HG02840 (cell line): Measurements from ENCODE around the gene B4GALNT3.

Experiments
- ATAC-seq: cut with Tn5 transposase; IDR thresholded peaks from one replicate; pipeline ENCODE4 v1.9.1; 2021; ENCODE audit warnings: mild to moderate bottlenecking, moderate library complexity, moderate number of reproducible peaks; ENCODE audit not compliant: unreplicated experiment, low FRiP score

The B4GALNT3 gene

DNA sequence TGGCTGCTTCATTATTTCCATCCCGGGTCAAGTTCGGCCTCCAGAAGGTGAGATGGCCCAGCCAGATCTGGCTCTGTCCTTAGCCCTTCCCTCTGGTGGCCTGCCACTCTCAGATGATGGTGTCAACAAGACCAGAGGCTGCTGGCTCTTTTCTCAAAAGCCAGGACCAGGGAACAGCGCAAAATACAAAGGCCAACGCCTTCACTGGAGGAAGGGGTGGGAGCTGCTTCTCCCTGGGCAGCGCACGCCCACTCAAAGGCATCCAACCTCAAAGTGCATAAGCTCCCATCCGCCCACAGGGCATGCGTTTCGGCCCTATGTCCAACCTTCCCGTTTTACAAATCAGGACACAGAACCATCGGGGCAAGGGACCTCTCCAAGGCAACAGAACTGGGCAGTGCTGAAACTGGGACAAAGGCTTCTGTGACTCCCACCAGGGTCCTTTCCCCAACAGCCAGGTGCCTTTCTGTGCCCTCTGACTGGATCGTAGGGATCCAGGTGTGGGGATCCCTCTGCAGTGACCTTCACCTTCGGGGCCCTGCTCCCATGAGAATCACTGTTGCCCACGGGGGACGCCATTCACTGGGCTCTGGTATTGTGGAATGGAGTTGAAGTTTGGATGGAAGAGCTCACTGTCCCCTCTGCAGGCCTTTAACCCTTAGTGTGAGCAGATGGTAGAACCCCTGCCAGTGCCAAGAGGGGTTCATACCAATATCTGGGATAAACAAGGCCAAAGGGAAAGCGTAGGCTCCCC lies 126.8 kb downstream of the B4GALNT3 start:
- no peak for ATAC-seq

DNA sequence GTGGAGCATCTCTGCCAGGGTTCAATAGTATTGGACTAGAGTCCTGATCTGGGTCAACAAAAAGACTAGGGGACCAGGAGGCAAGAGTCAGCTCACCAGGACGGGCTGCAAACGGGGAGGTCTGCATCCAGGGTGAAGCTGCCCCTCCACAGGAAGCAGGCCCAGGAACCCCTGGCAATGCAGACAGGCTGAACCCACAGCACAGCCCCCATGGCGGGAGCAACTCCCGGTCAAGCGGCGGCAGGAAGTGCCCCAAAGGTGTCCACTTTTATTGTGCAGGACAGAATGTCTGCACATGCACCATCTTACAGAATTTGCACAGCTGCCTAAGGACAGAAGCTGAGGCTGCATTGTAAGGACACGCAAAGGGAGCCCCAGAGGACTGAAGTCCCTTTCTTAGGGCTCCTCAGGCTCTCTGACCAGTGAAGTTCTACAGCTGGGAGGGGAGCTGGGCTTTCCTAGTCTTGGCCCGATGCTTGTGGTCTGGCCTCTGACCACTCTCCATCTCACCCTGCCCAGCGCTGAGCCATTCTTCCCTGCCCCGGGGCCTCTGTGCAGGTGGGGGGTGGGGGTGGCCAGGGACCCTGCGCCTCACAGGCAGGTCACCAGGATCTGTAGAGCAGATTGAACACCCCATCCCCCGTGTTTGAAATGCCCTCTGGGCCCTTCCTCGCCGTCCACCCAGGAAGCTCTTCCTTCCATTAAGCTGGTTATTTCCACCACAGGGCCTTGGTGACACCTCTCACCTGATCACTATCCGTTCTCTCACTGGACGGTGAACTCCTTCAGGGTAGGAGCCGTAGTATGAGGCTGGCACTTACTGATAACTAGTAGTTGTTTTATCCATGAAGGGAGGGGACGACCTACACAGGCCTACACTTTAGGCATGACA lies 127.6 kb downstream of the B4GALNT3 start:
- ATAC-seq, result no peak

DNA sequence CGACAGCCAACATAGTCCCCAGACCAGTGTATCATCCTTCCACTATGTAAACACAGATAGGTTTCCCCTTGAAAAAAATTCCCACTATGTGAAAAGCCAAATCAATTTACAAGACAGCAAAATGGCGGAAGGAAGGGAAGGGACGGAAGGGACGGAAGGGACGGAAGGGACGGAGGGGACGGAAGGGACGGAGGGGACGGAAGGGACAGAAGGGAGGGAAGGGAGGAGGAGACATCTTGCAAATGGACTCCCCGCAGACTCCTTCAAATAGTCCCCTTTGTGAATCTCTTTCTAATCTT lies 128.2 kb downstream of the B4GALNT3 start:
- ATAC-seq, result no peak

DNA sequence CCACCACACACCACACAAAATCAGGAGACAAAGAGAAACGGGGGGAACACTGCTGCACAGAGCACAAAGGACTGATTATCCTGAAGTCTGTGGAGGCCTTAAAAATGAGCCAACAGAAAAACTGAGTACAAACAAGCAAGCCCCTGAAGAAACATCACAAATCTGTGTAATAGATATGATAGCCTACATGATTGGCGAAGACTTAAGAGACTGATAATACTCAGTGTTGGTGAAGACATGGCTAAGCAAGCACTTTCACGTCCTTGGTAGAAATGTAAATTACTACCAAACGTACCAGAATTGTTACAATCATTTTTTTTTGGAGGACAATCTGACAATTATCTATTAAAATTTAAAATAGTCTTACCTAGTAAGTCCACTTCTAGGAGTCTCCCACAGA lies 128.9 kb downstream of the B4GALNT3 start:
- ATAC-seq, result no peak

DNA sequence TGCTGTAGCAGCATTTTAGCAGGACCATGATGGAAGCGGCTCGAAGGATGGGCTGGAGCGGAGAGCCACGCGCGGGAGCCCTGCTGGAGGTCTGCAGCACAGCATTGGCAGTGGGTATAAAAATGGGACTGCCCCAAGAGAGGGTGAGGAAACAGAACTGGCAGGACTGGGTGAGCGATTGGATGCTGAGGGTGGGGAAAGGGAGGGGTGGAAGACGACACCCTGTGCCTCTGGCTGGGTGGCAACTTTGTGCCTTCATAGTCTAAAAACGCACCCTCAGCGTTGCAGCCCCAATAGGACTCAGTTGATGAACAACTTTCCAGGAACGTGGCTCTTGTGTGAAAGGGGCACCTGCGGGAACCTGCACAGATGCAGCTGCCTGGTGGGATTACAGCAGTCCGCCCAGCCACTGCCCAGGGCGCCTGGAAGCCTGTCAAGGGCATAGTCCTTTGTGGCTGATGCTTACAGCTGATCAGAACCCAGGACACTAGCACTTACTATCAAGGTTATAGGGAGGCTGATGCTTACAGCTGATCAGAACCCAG lies 130.5 kb downstream of the B4GALNT3 start:
- no peak for ATAC-seq

DNA sequence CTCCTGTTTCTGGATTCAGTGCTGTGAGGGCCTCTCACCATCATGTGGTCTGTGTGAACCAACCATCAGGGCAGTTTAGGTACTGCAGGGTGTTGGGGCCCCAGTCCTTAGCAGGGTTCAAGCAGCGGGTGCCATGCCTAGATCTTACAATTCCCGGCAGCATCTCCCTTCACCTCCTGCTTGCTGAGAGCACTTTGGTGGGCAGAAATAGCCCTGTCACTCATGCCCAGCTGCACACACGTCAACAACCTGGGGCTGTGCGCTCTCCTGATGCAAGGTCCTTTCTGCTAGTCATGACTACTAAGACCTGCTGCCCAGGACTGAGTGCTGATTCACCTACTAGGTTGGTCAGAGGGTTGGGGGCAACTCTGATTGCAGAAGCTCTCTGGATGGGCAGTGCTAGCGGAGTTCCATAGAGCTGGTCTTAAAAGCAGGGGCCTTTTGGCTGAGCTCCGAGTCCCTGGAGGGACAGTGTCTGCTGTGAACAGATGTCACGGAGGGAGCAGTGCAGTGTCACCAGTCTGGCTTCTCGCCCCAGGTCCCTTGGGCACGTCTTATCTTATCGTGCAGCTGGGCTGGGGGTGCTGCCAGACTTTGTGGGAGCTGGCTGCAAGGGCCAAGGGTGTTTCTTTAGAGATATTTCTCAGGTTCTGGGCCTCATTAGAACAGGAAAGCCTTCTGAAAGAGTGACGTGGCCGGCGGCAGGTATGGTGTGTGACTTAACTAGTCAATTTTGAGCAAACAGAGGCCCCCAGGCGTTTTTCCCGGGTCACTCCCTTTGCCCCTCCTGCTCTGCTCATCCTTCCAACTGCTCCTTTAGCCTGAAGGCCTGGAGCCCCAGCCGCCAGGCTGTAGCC lies 131.7 kb downstream of the B4GALNT3 start:
- no peak for ATAC-seq

DNA sequence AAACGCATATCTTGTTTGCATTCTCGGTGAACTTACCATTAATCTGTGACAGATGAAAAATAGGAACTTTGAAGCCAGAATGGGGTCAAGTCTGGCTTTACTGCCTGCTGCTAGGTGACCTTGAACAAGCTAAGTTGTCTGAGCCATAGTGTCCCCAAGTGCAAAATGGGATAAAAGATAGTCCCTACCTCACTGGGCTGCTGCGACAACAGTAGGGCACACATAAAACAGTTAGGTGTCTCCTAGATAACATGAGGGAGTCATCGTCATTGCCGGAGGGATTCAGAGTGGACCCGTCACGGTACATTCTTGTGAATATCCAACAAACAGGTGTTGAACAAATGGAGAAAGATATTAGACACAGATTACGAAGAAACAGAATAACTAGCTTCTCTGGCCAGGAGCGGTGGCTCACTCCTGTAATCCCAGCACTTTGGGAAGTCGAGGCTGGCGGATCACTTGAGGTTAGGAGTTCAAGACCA lies 132.3 kb downstream of the B4GALNT3 start:
- ATAC-seq, result no peak

DNA sequence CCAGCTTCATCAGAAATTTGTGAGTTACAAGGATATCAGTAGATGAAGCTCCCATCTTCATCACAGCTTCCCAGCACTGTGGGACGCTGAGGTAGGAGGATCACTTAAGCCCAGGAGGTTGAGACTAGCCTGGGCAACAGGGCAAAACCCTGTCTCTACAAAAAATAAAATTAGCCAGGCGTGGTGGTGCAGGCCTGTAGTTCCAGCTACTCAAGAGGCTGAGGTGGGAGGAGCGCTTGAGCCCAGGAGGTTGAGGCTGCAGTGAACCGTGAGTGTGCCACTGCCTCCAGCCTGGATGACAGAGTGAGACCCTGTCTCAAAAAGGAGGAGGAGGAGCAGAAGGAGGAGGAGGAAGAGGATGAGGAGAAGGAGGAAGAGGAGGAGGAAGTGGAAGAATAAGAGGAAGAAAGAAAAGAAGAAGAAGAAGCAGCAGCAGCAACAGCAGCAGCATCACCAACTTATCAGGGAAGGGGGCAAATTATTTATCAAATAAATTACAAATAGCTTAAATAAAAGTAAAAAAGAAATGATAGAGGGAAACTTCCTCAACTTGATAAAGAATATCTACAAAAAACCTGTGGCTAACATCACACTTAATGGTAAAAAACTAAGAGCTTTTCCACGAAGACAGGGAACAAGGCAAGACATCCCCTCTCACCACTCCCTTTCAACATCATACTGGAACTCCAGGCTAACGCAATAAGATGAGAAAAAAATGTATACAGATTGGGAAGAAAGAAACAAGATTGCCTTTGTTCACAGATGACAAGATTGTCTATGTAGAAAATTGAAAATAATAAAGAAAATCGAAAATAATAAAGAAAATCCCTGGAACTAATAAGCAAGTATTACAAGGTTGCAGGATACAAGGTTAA lies 133.9 kb downstream of the B4GALNT3 start:
- ATAC-seq, result no peak

DNA sequence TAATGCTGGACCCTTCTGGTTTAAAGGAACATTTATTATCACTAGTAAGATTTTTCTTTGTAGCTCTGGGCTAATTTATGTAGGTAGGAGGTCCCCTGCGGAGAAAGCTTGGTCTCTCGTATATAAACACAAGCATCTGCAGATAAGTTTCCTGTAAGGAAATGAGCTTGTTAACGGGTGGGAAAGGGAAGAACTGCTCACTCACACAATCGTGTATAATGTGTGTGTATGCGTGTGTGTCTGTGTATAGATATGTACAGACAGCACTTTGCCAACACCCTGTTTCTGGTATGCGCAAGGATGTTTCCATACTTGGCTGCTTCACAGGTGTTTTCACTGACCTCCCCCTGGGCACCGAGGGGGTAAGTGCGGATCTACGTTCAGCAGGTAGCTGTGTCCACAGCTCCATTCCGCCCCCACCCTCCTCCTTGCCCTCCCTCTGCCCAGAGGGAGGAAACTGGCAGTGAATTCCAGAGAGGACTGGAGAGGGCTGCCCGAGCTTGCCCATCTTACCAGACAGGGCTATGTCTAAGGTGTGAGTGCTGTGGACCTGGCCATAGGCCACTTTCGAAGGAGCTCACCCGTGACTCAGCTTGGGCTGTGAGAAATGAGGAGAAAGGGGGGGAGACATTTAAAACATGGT lies 138.3 kb downstream of the B4GALNT3 start:
- ATAC-seq, result no peak

DNA sequence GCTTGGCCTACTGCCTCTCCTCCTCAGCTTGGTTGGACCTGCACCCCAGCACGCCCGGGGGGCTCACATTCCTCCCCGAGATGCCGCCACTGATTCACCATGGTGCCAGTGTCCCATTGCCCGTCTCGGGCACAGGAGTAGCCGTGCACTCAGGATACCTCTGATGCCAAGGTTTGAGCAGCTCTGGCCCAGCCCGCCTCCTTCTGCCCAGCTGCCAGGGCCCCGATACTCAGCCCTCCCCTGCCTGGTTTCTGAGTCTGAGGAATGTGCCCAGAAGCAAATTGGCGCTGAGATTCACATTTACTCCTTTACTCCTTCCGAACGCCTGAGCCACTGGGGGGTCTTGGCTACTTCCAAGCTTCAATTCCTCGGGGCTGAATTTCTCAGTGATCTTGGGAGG lies 140.0 kb downstream of the B4GALNT3 start:
- no peak for ATAC-seq

DNA sequence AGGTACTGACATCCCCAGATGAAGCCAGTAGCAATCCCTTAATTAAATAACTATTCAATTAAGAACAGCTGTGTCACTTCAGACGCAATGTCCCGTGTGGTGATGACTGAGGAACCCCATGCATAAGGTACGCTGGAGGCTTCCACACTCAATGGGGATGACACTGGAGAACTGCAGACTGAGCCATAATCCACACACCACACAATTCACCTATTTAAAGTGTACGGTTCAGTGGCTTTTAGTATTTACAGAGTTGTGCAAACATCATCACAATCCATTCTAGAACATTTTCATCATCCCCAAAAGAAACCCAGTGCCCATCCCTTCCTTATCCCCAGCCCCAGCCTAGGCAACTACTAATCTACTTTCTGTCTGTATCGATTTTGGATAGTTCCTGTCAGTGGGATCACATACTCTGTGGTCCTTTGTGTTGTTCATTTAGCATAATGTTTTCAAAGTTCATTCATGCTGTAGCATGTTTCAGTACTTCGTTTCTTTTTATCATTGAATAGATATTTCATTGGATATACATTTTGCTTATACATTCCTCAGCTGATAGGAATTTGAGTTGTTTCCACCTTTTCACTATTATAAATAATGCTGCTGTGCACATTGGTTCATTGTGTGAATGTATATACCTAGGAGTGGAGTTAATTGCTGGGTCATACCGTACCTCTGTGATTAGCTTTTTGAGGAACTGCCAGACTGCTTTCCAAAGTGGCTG lies 142.4 kb downstream of the B4GALNT3 start:
- ATAC-seq, result no peak

DNA sequence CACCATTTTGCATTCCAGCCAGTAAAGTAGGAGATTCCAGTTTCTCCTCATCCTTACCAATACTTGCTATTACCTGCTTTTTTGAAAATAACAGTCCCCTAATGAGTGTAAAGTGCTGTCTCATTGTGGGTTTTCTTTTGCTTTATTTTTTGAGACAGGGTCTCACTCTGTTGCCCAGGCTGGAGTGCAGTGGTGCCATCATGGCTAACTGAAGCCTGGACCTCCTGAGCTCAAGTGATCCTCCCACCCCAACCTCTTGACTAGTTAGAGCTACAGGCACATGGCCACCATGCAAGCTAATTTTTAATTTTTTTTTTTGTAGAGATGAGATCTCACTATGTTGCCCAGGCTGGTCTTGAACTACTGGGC lies 142.9 kb downstream of the B4GALNT3 start:
- ATAC-seq, result no peak

DNA sequence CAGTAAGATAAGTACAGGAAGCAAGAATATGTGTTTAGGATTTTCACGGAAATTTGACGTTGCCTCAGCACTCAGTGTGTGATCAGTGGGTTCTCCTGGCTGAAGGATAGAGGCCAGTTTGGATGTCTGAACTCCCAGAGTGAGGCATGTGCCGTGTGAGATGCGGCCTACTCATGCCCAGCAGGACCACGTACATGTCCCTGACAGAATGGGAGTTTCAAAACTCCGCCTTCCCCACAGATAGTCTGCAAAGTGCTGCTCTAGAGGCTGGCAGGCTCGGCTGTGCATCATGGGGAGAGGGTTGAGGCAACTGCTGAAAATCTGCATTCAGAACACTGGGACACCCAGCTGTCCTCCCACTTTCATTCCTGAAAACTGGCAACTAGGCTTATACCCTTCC lies 145.2 kb downstream of the B4GALNT3 start:
- ATAC-seq, result no peak

DNA sequence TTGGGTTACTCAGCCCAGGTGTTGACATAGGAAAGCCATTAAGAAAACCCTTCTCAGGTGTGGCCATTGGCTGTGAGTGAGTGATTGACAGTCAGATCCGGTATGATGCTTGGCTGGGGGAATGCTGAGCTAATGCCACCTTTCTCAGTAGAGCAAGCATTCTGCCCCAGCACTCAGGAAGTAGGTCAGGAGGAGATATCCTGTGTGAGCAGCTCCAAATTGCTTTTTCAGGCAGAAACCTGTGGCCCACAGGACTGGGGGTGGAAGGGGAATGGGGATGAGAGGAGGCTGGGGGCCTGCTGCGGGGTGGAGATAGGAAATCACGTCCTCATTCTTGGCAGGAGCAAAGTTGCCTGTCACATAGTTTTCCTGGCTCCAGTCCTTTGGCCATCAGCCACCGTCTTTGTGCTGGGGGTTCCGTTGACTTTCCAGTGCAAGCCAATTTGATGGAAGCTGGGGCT lies 147.8 kb downstream of the B4GALNT3 start:
- ATAC-seq, result no peak

DNA sequence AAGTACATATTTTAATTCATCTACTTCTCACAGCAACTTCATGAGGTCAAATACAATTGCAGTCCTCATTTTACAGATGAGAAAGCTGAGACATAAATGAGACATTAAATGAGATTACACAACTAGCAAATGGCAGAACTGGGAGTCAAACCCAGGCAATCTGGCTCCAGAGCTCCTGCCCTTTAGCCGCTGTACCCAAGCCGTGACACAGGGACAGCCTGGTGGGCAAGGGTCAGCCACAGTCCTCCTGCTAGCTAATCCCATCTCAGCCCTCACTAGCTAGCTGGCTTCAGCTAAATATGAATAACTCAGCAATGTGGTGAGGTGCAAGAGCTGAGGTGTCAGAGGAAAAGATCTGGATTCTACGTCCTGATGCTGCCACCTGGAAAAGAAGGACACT lies 148.7 kb downstream of the B4GALNT3 start:
- no peak for ATAC-seq

DNA sequence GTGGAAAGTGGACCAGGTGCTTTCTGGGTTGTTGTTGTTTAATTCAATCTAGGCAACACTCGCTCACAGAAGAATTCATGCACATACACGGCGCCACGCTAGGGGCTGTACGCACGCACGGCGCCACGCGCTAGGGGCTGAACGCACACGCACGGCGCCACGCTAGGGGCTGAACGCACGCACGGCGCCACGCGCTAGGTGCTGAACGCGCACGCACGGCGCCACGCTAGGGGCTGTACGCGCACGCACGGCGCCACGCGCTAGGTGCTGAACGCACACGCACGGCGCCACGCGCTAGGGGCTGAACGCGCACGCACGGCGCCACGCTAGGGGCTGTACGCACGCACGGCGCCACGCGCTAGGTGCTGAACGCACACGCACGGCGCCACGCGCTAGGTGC lies 149.2 kb downstream of the B4GALNT3 start:
- no peak for ATAC-seq

DNA sequence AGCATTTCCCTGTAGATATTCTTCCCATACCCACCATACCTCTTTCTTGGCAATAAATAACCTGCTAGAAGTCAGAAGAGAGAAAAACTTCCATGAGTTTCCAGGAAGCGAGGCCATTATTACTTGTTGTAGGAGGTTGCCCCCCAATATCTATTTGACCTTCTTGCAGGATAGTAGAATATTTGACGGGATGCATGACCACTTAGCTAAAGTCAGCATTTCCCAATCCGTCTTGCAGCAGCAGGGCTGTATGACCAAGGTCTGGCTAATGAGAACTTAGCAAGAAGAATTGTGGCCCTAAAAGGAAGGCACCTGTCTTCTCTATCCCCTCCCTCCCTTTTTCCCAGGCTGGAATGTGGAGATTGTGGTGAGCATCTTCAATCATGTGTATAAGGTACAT lies 152.0 kb downstream of the B4GALNT3 start:
- ATAC-seq, result no peak

DNA sequence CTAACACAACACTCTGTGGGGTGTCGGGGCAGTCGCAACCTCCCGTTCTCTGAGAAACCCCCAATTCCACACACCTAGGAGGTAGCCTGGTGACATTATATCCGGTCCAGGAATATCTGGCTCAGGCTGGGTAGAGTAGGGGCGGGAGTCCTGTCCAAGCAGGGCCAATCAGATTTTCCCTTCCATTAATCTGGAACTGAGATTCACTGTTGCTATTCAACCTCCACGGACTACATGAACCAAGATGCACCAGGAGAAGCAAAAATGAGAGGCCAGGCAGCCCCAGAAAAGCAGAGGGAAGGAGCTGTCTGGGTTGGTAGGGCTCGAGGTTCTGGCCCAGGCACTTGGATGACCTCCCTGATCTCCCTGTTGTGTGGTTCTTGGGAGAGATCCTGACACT lies 152.6 kb downstream of the B4GALNT3 start:
- ATAC-seq, result no peak

DNA sequence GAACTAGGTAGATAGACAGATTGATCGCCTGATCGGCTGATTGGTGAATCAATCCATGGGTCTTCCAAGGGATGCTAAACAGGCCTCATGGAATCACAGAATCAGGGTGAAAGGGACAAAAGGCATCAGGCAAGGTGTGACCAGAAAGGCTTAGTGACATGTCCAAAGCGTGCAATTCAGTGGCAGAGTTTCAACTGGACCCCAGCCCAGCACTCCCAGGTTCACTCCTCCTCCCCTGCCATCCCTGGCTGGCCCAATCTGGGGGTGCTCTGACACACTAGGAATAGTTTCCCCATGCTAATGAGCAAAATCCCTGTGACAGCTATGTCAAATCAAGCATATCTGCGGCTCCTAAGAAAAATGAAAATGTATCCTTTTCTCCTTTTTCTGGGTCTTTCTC lies 153.1 kb downstream of the B4GALNT3 start:
- ATAC-seq, result no peak
